NB4 (cell line): ENCODE measurements around the gene AUH.

Source experiments
- POLR2A ChIP-seq: IDR thresholded peaks from 2 replicates; pipeline ENCODE4 v1.6.1; 2011; ENCODE audit warnings: mild to moderate bottlenecking; ENCODE audit not compliant: insufficient read length; ENCODE audit errors: extremely low read depth
- TF ChIP-seq, protein P1 (sequence below): IDR thresholded peaks from one replicate; pipeline ENCODE4 v1.5.1; 2012; ENCODE audit warnings: low read depth, low read length

- TF ChIP-seq, protein P1, sequence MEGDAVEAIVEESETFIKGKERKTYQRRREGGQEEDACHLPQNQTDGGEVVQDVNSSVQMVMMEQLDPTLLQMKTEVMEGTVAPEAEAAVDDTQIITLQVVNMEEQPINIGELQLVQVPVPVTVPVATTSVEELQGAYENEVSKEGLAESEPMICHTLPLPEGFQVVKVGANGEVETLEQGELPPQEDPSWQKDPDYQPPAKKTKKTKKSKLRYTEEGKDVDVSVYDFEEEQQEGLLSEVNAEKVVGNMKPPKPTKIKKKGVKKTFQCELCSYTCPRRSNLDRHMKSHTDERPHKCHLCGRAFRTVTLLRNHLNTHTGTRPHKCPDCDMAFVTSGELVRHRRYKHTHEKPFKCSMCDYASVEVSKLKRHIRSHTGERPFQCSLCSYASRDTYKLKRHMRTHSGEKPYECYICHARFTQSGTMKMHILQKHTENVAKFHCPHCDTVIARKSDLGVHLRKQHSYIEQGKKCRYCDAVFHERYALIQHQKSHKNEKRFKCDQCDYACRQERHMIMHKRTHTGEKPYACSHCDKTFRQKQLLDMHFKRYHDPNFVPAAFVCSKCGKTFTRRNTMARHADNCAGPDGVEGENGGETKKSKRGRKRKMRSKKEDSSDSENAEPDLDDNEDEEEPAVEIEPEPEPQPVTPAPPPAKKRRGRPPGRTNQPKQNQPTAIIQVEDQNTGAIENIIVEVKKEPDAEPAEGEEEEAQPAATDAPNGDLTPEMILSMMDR, result no peak
- TF ChIP-seq POLR2A, result no peak
These were observed 10.2 kb upstream of the AUH start for GRCh38 chr9:91371894-91372293.
